H9 (cell line): ENCODE results near the gene ADCY5. TPM values are rescaled to one million over a fixed set of nuclear protein-coding genes. Genes with fewer than 3 reads are reported as not detected.

ENCODE experiments used
- DNase-seq: peaks from one replicate; pipeline ENCODE4 v3.0.0-alpha.2; 2017
- H2AFZ ChIP-seq: one replicate; pipeline ENCODE4 v1.6.1; 2013; ENCODE audit warnings: mild to moderate bottlenecking, low read length, control low read depth, moderate library complexity
- H2AK5ac ChIP-seq: 2 replicates; pipeline ENCODE4 v1.6.1; 2013; ENCODE audit warnings: low read length, control low read depth, mixed read lengths; ENCODE audit not compliant: insufficient read length
- H2BK120ac ChIP-seq: one replicate; pipeline ENCODE4 v1.6.1; 2013; ENCODE audit warnings: low read depth, mild to moderate bottlenecking, low read length, control low read depth, inconsistent platforms; ENCODE audit not compliant: poor library complexity, severe bottlenecking
- H2BK12ac ChIP-seq: 2 replicates; pipeline ENCODE4 v1.6.1; 2013; ENCODE audit warnings: low read length, control low read depth, mixed read lengths, low read depth; ENCODE audit not compliant: insufficient read length
- H2BK15ac ChIP-seq: 2 replicates; pipeline ENCODE4 v1.6.1; 2013; ENCODE audit warnings: low read depth, low read length, control low read depth
- H2BK20ac ChIP-seq: one replicate; pipeline ENCODE4 v1.6.1; 2013; ENCODE audit warnings: low read depth, mild to moderate bottlenecking, low read length, control low read depth, inconsistent platforms; ENCODE audit not compliant: poor library complexity, severe bottlenecking
- H2BK5ac ChIP-seq: 2 replicates; pipeline ENCODE4 v1.6.1; 2013; ENCODE audit warnings: low read length, control low read depth, mixed read lengths; ENCODE audit not compliant: insufficient read length
- H3K14ac ChIP-seq: 2 replicates; pipeline ENCODE4 v1.6.1; 2013; ENCODE audit warnings: low read length, control low read depth; ENCODE audit not compliant: insufficient read depth
- H3K18ac ChIP-seq: 2 replicates; pipeline ENCODE4 v1.6.1; 2013; ENCODE audit warnings: low read depth, mild to moderate bottlenecking, mixed read lengths, low read length, control low read depth; ENCODE audit not compliant: insufficient read length
- H3K23ac ChIP-seq: 2 replicates; pipeline ENCODE4 v1.6.1; 2013; ENCODE audit warnings: low read length, control low read depth, mixed read lengths, low read depth; ENCODE audit not compliant: insufficient read length
- H3K23me2 ChIP-seq: 2 replicates; pipeline ENCODE4 v1.6.1; 2013; ENCODE audit warnings: low read depth, mild to moderate bottlenecking, mixed read lengths, low read length, control low read depth; ENCODE audit not compliant: insufficient read length, poor library complexity, severe bottlenecking
- H3K27ac ChIP-seq: 2 replicates; pipeline ENCODE4 v1.5.1; 2013; ENCODE audit warnings: low read length, control low read depth, mixed read lengths, low read depth; ENCODE audit not compliant: insufficient read length
- H3K27me3 ChIP-seq: 2 replicates; pipeline ENCODE4 v1.6.1; 2013; ENCODE audit warnings: low read length, control low read depth, inconsistent platforms; ENCODE audit not compliant: insufficient read depth
- H3K4ac ChIP-seq: 2 replicates; pipeline ENCODE4 v1.6.1; 2013; ENCODE audit warnings: low read depth, mild to moderate bottlenecking, control low read depth, inconsistent platforms, low read length, moderate library complexity
- H3K4me1 ChIP-seq: 2 replicates; pipeline ENCODE4 v1.6.1; 2013; ENCODE audit warnings: low read length, control low read depth, inconsistent platforms; ENCODE audit not compliant: insufficient read depth
- H3K4me2 ChIP-seq: 2 replicates; pipeline ENCODE4 v1.6.1; 2013; ENCODE audit warnings: low read length, control low read depth, mixed read lengths; ENCODE audit not compliant: insufficient read length, insufficient read depth
- H3K56ac ChIP-seq: 2 replicates; pipeline ENCODE4 v1.6.1; 2013; ENCODE audit warnings: low read depth, mild to moderate bottlenecking, mixed read lengths, low read length, control low read depth; ENCODE audit not compliant: insufficient read length
- H3K79me1 ChIP-seq: 2 replicates; pipeline ENCODE4 v1.6.1; 2013; ENCODE audit warnings: low read depth, mild to moderate bottlenecking, moderate library complexity, low read length, control low read depth, inconsistent platforms; ENCODE audit not compliant: insufficient read depth, poor library complexity, severe bottlenecking
- H3K79me2 ChIP-seq: 2 replicates; pipeline ENCODE4 v1.6.1; 2013; ENCODE audit warnings: low read length, control low read depth, inconsistent platforms; ENCODE audit not compliant: insufficient read depth
- H3K9ac ChIP-seq: 2 replicates; pipeline ENCODE4 v1.6.1; 2013; ENCODE audit warnings: low read length, control low read depth, mixed read lengths; ENCODE audit not compliant: insufficient read length; ENCODE audit errors: extremely low read depth
- H3K9me3 ChIP-seq: one replicate; pipeline ENCODE4 v1.6.1; 2013; ENCODE audit warnings: low read depth, low read length, inconsistent platforms; ENCODE audit not compliant: control insufficient read depth
- H3T11ph ChIP-seq: one replicate; pipeline ENCODE4 v1.6.1; 2013; ENCODE audit warnings: mild to moderate bottlenecking, low read length, control low read depth, inconsistent platforms
- H4K20me1 ChIP-seq: one replicate; pipeline ENCODE4 v1.6.1; 2013; ENCODE audit not compliant: control insufficient read depth, insufficient read length, insufficient read depth
- H4K5ac ChIP-seq: 2 replicates; pipeline ENCODE4 v1.6.1; 2013; ENCODE audit warnings: low read depth, mild to moderate bottlenecking, mixed read lengths, low read length, control low read depth; ENCODE audit not compliant: insufficient read length
- H4K8ac ChIP-seq: replicated peaks from 2 replicates; pipeline ENCODE4 v1.6.1; 2013; ENCODE audit warnings: low read length, control low read depth, mixed read lengths, low read depth; ENCODE audit not compliant: insufficient read length
- H4K91ac ChIP-seq: 2 replicates; pipeline ENCODE4 v1.6.1; 2013; ENCODE audit warnings: low read depth, mild to moderate bottlenecking, moderate library complexity, mixed read lengths, low read length, control low read depth; ENCODE audit not compliant: insufficient read length
- H3K27ac Mint-ChIP-seq, 3 experiments: 2 replicates in 2 of 3; 3 replicates in 1 of 3; pipeline ENCODE4 v1.8.0; 2020 to 2021; ENCODE audit warnings: mixed read lengths in 3 of 3, mild to moderate bottlenecking in 1 of 3, moderate library complexity in 1 of 3
- H3K27me3 Mint-ChIP-seq: 2 replicates; pipeline ENCODE4 v1.8.0; 2021; ENCODE audit warnings: low read depth, mild to moderate bottlenecking, moderate library complexity, mixed read lengths
- H3K36me3 Mint-ChIP-seq, 3 experiments: 2 replicates in 2 of 3; 3 replicates in 1 of 3; pipeline ENCODE4 v1.8.0; 2020 to 2021; ENCODE audit warnings: low read depth in 3 of 3, mixed read lengths in 3 of 3; ENCODE audit not compliant: insufficient read depth in 1 of 3
- H3K4me1 Mint-ChIP-seq, 2 experiments: 2 replicates each; pipeline ENCODE4 v1.8.0; 2020; ENCODE audit warnings: mixed read lengths in 2 of 2
- H3K4me3 Mint-ChIP-seq, 2 experiments: 2 replicates in 1 of 2; 3 replicates in 1 of 2; pipeline ENCODE4 v1.8.0; 2020 to 2021; ENCODE audit warnings: mild to moderate bottlenecking in 2 of 2, mixed read lengths in 2 of 2, moderate library complexity in 1 of 2
- H3K9me3 Mint-ChIP-seq, 2 experiments: 2 replicates in 1 of 2; 3 replicates in 1 of 2; pipeline ENCODE4 v1.8.0; 2020; ENCODE audit warnings: mild to moderate bottlenecking in 2 of 2, mixed read lengths in 2 of 2, moderate library complexity in 1 of 2
- WGBS: extraction: QIAGEN DNeasy Blood & Tissue Kit; methylation state at CpG from one replicate; pipeline ENCODE4 v1.1.7; 2013; ENCODE audit warnings: missing lambda C conversion rate, low lambda C conversion rate, mixed read lengths; ENCODE audit not compliant: insufficient read length; ENCODE audit errors: extremely low coverage; 5-methylcytosine and 5-hydroxymethylcytosine counted together
- total RNA-seq: library from RNA; stranded (reverse); gene quantifications from 2 replicates; pipeline ENCODE4 v1.2.1, GENCODE V29; 2021
- TF ChIP-seq, protein P1 (sequence below): fragments of 200-600 bp; sonication (generic); conservative IDR thresholded peaks from 3 replicates; pipeline ENCODE4 v1.8.0; 2021; ENCODE audit warnings: antibody characterized with exemption, mild to moderate bottlenecking

Gene ADCY5
- total RNA-seq, 1 experiment from 2014 or later, result 5.0 TPM

GRCh38 chr3:123396171-123397049 lies 52.5 kb downstream of the ADCY5 start:
- no peak for DNase-seq
- Histone ChIP-seq H2AFZ (no peak overlapping the region), H2BK5ac (no peak overlapping the region), H3K18ac (no peak overlapping the region), H3K4me2 (no peak overlapping the region), H2BK15ac (no peak overlapping the region), H3K79me2 (no peaks in the 10 kb centered on the region), H3T11ph (no peak overlapping the region), H3K56ac (no peak overlapping the region), H3K27ac (no peak overlapping the region), H3K9me3 (no peaks in the 10 kb centered on the region), H3K27me3 (no peaks in the 10 kb centered on the region), H4K20me1 (no peaks in the 10 kb centered on the region), H2AK5ac (no peak overlapping the region), H3K4me1 (no peaks in the 10 kb centered on the region), H3K9ac (no peak overlapping the region), H2BK12ac (no peak overlapping the region), H3K14ac (no peak overlapping the region), H4K5ac (no peak overlapping the region), H2BK120ac (no peak overlapping the region), H3K4ac (no peak overlapping the region), H3K23me2 (no peaks in the 10 kb centered on the region), H3K79me1 (no peaks in the 10 kb centered on the region), H4K8ac (no peak overlapping the region), H2BK20ac (no peak overlapping the region), H3K23ac (no peak overlapping the region), H4K91ac (no peak overlapping the region)
- no CpG with 5 or more reads among the region's 8 CpGs for WGBS
- TF ChIP-seq, protein P1, sequence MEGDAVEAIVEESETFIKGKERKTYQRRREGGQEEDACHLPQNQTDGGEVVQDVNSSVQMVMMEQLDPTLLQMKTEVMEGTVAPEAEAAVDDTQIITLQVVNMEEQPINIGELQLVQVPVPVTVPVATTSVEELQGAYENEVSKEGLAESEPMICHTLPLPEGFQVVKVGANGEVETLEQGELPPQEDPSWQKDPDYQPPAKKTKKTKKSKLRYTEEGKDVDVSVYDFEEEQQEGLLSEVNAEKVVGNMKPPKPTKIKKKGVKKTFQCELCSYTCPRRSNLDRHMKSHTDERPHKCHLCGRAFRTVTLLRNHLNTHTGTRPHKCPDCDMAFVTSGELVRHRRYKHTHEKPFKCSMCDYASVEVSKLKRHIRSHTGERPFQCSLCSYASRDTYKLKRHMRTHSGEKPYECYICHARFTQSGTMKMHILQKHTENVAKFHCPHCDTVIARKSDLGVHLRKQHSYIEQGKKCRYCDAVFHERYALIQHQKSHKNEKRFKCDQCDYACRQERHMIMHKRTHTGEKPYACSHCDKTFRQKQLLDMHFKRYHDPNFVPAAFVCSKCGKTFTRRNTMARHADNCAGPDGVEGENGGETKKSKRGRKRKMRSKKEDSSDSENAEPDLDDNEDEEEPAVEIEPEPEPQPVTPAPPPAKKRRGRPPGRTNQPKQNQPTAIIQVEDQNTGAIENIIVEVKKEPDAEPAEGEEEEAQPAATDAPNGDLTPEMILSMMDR, result no peak
- no peak overlapping the region for H3K27ac Mint-ChIP-seq
- H3K4me3 Mint-ChIP-seq, result peak overlapping the region in 1 of 2 experiments; percentile 38; a peak in 2 of 5 replicates
- H3K9me3 Mint-ChIP-seq, result no peaks in the 10 kb centered on the region
- peaks cover 11% of the 10 kb centered on the region for H3K27me3 Mint-ChIP-seq
- no peaks in the 10 kb centered on the region for H3K36me3 Mint-ChIP-seq
- H3K4me1 Mint-ChIP-seq, result peaks cover 10 to 14% of the 10 kb centered on the region in 2 experiments
